NK-92 treated with Interleukin-12 subunit alpha and Interleukin-12 subunit beta, amount 100 ng/mL, for 24 hours (cell line): Measurements from ENCODE around the gene TSR1.

ENCODE experiments used
- DNase-seq: peaks from one replicate; lab custom pipeline; 2025; lab: John Stamatoyannopoulos, UW

TSR1 gene

DNA sequence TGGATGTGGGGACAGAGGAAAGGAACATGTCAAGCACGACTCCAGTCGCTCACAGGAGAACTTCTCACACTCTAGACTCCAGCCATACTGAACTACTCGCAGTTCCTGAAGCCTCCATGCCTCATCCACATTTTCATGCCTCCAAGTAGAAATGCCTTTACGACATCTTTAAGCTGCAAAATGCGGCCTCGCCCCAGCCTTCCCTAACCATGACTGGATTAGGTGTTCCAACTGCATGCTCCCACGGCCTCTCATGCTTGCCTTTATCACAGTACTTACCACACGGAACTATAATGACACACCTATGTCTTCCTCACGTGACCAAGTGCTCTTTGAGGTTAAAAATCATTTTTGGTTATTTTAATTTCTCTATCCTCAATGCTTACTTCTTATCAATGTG is 56.5 kb downstream of the TSR1 start:
- DNase-seq = no peak

DNA sequence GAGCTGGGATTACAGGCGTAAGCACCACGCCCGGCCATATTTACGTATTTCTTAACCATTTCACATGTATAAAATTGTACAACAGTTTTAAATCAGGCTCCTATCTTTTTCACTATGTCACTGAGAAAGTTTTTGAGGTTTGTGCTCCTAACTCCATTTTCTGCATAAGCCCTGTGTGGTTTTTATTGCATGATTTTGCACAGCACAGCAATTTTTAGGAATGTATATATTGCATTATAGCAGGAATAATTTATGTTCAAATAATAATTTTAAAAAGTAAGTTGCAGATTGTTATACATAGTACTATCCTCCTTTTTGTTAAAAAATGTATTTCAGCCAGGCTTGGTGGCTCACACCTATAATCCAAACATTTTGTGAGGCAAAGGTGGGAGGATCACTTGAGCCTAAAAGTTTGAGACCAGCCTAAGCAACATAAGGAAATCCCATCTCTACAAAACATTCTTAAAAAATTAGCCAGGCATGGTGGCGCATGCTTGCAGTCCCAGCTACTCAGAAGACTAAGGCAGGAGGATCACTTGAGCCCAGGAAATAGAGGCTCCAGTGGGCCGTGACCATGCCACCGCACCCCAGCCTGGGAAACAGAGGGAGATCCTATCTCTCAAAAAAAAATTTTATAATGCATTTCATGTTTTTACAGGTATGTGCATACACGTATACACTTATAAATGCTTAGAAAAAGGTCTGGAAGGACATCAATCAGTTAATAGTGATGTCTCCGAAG is 58.7 kb downstream of the TSR1 start:
- DNase-seq = no peak

DNA sequence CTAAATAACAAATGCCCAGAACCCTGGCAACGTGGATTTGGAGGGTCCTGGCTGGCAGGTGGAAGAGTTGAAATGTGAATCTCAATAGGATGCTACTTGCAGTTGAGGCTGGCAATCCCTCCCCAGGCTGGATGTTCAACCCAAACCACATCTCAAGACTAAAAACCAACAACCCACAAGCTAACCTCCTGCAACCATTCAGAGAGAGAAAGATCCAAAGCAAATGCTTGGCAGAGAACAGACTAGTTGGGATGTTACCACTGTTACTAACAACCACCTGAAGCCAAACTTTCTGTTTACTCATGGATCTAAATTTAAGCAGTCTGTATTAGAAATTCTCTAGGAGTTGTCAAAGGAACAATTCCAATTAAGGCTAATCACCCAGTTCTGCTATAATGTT is 60.5 kb downstream of the TSR1 start:
- no peak for DNase-seq

DNA sequence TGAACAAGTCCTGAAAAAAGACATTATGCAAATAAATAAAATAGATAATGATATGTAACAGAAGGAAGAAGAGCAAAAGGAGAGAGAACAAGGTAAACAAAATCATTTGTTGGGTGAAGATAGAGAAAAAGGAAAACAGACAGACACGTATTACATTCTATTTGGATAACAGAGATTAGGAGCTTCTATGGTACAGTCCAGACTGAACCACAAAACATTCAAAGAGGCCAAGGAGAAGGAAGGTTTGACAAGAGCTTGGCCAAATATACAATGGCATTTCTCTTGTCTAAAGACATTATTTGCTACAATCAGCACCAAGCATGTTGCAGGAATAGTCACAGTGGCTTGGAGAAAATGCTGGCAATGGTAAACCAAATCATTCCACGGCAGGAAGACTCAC is 61.8 kb downstream of the TSR1 start:
- no peak for DNase-seq
